HG03175 (cell line): ENCODE measurements around the gene TYW1.
"Not testable (repeated sequence)": the region's sequence is repeated elsewhere in the genome, so short reads cannot be mapped to it uniquely, and the experiment has no call there.

ENCODE experiments used
- ATAC-seq: cut with Tn5 transposase; IDR thresholded peaks from one replicate; pipeline ENCODE4 v1.9.1; 2021; ENCODE audit warnings: mild to moderate bottlenecking, moderate library complexity; ENCODE audit not compliant: unreplicated experiment

TYW1 gene

GRCh38 chr7:67229018-67229417, 232.4 kb downstream of the TYW1 start:
- ATAC-seq: not testable (repeated sequence)

- ATAC-seq: not testable (repeated sequence)
These were observed 233.4 kb downstream of the TYW1 start for GRCh38 chr7:67230029-67230428.

GRCh38 chr7:67233506-67233905, 236.9 kb downstream of the TYW1 start:
- not testable (repeated sequence) for ATAC-seq

GRCh38 chr7:67236216-67236615, 239.6 kb downstream of the TYW1 start:
- ATAC-seq: not testable (repeated sequence)

- not testable (repeated sequence) for ATAC-seq
These were observed 246.2 kb downstream of the TYW1 start for GRCh38 chr7:67242871-67243270.

- ATAC-seq: not testable (repeated sequence)
These were observed 251.7 kb downstream of the TYW1 start for GRCh38 chr7:67248364-67248763.

DNA sequence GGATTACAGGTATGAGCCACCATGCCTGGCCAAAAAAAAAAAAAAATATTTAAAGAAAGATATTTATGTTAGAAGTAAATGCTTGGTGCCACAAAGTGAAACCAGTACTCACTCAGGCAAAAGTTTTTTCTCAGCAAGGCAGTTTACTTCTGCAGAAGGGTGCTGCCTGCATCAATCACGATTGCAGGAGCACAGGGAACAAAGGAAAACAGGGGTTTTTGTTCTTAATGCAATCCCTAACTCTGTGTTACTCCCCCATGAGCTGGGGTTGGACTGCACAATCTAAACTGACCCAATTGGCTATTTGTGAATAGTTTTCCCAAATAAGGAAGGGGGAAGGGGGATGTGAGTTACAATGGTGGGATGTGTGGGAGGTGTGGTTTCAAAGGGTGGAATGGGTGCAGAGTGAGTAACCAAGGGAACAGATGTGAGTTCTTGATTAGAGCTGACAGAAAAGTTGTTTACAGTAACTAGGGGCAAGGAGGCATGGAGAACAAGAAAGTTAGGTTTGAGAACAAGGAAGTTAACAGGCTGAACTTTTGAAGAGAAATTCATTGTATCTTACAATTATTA, 255.4 kb downstream of the TYW1 start:
- no peak for ATAC-seq

- ATAC-seq: not testable (repeated sequence)
These were observed 258.4 kb downstream of the TYW1 start for GRCh38 chr7:67255076-67255475.

DNA sequence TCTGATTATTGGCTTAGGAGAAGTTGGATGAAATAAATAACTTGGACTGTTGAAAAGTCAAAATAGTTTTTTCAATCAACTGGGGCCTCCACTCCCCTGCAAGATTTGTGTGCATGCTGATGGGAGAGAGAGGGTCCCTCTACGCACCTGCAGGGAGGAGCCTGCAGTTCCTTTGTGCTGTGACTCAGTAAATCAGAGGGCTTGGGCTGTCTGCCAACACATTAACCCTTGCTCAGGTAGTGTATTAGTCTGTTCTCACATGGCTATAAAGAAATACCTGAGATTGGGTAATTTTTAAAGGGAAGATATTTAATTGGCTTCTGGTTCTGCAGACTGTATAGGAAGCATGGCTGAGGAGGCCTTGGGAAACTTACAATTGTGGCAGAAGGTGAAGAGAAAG, 261.1 kb downstream of the TYW1 start:
- ATAC-seq: not testable (repeated sequence)

DNA sequence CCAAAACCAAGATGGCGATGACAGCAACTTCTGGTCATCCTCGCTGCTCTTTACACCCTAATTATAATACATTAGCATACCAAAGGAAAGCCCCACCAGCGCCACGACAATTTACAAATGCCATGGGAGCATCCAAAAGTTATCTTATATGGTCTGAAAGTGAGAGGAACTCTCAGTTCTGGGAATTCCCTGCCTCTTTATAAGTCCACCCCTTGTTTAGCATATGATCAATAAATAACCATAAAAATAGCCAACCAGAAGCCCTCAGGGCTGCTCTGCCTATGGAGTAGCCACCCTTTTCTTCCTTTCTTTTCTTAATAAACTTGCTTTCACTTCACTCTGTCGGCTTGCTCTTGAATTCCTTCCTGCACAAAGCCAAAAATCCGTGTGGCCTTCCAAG, 262.7 kb downstream of the TYW1 start:
- ATAC-seq: not testable (repeated sequence)

DNA sequence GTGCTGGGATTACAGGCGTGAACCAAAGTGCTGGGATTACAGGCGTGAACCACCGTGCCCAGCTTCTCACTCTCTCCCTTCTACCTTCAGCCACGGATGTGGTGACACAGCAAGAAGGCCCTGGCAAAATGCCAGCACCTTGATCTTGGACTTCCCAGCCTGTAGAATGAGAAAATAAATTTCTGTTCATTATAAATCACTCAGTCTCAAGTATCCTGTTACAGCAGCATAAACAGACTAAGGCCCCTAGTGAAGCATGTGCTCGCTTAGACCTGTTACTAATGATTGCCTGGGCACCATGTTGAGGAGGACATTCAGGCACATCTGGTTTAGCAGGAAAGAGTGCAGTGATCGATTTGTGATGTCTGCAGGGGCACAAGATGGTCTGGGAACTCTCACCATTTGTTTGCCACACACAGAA, 263.5 kb downstream of the TYW1 start:
- ATAC-seq: not testable (repeated sequence)

GRCh38 chr7:67264000-67264399, 267.4 kb downstream of the TYW1 start:
- not testable (repeated sequence) for ATAC-seq

DNA sequence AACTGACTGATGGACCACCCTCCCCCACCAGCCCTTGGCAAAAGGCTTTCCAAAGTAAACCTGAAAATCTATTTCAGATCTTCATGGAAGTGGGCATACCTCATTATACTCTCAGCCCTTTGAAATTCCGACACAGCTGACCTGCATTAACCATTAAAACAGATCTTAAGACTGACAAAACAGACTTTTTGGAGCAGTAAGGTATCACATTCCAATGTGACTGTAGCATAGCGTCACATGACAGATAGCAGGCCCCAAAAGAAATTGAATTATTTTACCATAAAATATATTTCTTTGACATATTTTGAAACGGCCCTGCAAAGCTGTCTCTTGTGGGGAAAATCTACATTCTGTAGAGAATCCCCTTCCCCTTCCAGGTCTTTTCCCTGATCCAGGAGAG, 269.4 kb downstream of the TYW1 start:
- ATAC-seq: not testable (repeated sequence)

DNA sequence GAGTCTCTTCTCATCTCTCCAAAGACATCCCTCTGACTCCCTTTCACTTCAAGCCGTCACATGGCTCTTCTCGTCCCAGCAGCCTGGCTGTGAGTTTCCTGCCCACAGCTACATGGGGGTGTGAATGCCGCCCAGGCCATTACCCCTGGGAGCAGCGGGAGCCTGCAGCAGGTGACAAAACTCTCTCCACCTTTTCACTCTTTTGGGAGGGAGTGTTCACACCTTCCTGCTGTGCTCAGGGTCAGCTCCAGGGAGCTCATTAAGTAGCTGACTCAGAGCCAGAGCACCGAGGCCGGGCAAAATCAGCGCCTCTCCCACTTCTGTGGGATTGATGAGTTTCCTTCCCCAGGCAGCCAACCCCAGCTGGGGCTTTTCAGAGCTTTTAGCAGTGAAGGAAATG, 271.3 kb downstream of the TYW1 start:
- ATAC-seq: no peak

- ATAC-seq: not testable (repeated sequence)
These were observed 273.3 kb downstream of the TYW1 start for GRCh38 chr7:67269916-67270315.
